ENCODE measurements around the gene CDH13.

DNA sequence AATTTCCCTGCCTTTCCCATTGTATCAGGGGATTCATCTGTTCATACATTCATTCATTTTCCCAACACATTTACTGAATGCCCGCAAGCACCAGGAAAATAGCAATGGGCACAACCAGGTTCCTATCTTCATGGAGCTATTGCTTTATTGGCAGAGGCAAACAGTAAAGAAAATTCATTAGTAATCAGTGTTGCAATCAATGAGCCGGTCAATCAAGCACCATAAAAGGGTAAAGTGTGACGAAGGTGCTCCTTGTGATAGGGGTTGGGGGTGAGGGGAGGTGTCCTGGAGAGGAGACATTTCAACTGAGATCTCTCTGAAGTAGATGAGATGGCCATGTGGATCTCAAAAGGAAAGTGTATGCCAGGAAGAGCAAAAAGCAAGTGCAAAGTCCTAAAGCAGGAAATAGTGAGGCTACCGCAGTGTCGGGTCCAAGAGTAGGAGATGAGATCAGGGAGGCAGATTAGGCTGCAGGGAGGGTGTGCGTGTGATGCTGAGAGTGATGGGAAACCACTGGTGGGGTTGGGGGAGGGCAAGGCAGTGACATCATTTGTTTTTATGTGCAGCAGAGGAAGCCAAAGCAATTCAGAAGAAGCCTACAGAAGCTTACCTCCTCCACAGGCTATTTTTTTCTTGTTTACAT is 28.4 kb downstream of the CDH13 start:
- TF ChIP-seq, protein P1, sequence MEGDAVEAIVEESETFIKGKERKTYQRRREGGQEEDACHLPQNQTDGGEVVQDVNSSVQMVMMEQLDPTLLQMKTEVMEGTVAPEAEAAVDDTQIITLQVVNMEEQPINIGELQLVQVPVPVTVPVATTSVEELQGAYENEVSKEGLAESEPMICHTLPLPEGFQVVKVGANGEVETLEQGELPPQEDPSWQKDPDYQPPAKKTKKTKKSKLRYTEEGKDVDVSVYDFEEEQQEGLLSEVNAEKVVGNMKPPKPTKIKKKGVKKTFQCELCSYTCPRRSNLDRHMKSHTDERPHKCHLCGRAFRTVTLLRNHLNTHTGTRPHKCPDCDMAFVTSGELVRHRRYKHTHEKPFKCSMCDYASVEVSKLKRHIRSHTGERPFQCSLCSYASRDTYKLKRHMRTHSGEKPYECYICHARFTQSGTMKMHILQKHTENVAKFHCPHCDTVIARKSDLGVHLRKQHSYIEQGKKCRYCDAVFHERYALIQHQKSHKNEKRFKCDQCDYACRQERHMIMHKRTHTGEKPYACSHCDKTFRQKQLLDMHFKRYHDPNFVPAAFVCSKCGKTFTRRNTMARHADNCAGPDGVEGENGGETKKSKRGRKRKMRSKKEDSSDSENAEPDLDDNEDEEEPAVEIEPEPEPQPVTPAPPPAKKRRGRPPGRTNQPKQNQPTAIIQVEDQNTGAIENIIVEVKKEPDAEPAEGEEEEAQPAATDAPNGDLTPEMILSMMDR (IDR thresholded peaks at IDR 0.05; ENCODE audit: low read length) = no peak
- TF ChIP-seq EZH2 (optimal IDR thresholded peaks at IDR 0.05; ENCODE audit: low read depth, low read length) = no peak
- no peak for TF ChIP-seq EZH2phosphoT487 (IDR thresholded peaks at IDR 0.05; ENCODE audit: low read length)
